ENCODE results near the gene VEPH1. TPM values are rescaled to one million over a fixed set of nuclear protein-coding genes. Genes with fewer than 3 reads are reported as not detected.

Gene VEPH1
- total RNA-seq, 1 experiment from 2014 or later, result 49.0 TPM

- DNase-seq (ENCODE audit: low read depth), result peak; percentile 29
These were observed 25.8 kb downstream of the VEPH1 start for GRCh38 chr3:157477441-157477840.

- peak; percentile 48 for DNase-seq (ENCODE audit: low read depth)
These were observed 27.2 kb downstream of the VEPH1 start for GRCh38 chr3:157475921-157476414.

GRCh38 chr3:157472648-157473047 lies 30.6 kb downstream of the VEPH1 start:
- DNase-seq (ENCODE audit: low read depth), result no peak

GRCh38 chr3:157471064-157471463 lies 32.2 kb downstream of the VEPH1 start:
- DNase-seq (ENCODE audit: low read depth), result no peak

GRCh38 chr3:157469561-157470294 lies 33.5 kb downstream of the VEPH1 start:
- DNase-seq (ENCODE audit: low read depth), result no peak

- peak; percentile 50 for DNase-seq (ENCODE audit: low read depth)
These were observed 36.0 kb downstream of the VEPH1 start for GRCh38 chr3:157467200-157467599.

- DNase-seq (ENCODE audit: low read depth), result no peak
These were observed 37.5 kb downstream of the VEPH1 start for GRCh38 chr3:157465741-157466140.

- DNase-seq (ENCODE audit: low read depth), result peak; percentile 58
These were observed 38.9 kb downstream of the VEPH1 start for GRCh38 chr3:157464321-157464720.

- DNase-seq (ENCODE audit: low read depth), result no peak
These were observed 39.4 kb downstream of the VEPH1 start for GRCh38 chr3:157463816-157464215.

- peak; percentile 91 for DNase-seq (ENCODE audit: low read depth)
These were observed 43.0 kb downstream of the VEPH1 start for GRCh38 chr3:157460253-157460652.

GRCh38 chr3:157459706-157460105 lies 43.5 kb downstream of the VEPH1 start:
- DNase-seq (ENCODE audit: low read depth), result no peak

- no peak for DNase-seq (ENCODE audit: low read depth)
These were observed 49.4 kb downstream of the VEPH1 start for GRCh38 chr3:157453824-157454223.

GRCh38 chr3:157452097-157452496 lies 51.1 kb downstream of the VEPH1 start:
- no peak for DNase-seq (ENCODE audit: low read depth)

GRCh38 chr3:157447026-157447694 lies 56.1 kb downstream of the VEPH1 start:
- peak; percentile 71 for DNase-seq (ENCODE audit: low read depth)

GRCh38 chr3:157445857-157446256 lies 57.4 kb downstream of the VEPH1 start:
- DNase-seq (ENCODE audit: low read depth), result peak; percentile 49

- DNase-seq (ENCODE audit: low read depth), result no peak
These were observed 58.4 kb downstream of the VEPH1 start for GRCh38 chr3:157444797-157445184.

GRCh38 chr3:157443905-157444796 lies 59.1 kb downstream of the VEPH1 start:
- DNase-seq (ENCODE audit: low read depth), result peak; percentile 23

- peak; percentile 19 for DNase-seq (ENCODE audit: low read depth)
These were observed 60.5 kb downstream of the VEPH1 start for GRCh38 chr3:157442729-157443128.

- no peak for DNase-seq (ENCODE audit: low read depth)
These were observed 62.1 kb downstream of the VEPH1 start for GRCh38 chr3:157441102-157441624.

- peak; percentile 50 for DNase-seq (ENCODE audit: low read depth)
These were observed 65.0 kb downstream of the VEPH1 start for GRCh38 chr3:157438194-157438730.

- peak; percentile 90 for DNase-seq (ENCODE audit: low read depth)
These were observed 66.5 kb downstream of the VEPH1 start, which contains the start of gene PTX3 for GRCh38 chr3:157436583-157437291. Gene PTX3 (plus strand): TSS chr3:157436850. CDS start chr3:157436934, 84 bp downstream.
